ENCODE results near the gene CCDC146. TPM values are rescaled to one million over a fixed set of nuclear protein-coding genes. Genes with fewer than 3 reads are reported as not detected.

Gene CCDC146
- total and polyA plus RNA-seq, 9 of the 15 experiments (the other 6 are each of a cell fraction or from before 2014, with no cell fraction given): 0.10 to 0.98 (median 0.26) TPM; not detected in 1

DNA sequence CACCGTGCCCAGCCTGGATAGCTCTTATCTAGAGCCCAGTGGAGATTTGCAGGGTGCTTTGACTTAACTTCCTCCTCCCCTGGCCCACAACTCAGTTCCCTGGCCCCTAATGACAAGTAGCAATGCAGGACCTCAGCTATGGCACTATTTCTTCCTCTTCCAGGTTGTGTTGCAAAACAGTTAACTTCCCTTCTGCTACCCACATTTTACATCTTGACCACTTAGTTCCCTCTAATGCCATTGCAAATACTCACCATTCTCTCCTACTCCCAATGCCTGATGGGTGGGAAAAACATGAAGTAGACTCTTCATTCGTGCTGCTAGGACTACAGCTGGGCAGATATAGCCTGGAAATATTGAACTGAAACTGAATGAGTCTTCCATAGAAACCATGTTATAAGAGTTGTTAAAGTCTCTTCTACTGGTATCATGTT lies 116.3 kb downstream of the CCDC146 start (continued):
- TF ChIP-seq MAFF (IDR thresholded peaks at IDR 0.05; ENCODE audit: low read length) (no peak), ZNF583 (CRISPR knock-in tag; IDR thresholded peaks at IDR 0.05) (no peak)

- DNase-seq (ENCODE audit: extremely low read depth in 1 of 4, low spot score in 3 of 4) (no peak), FAIRE-seq (no peak), ATAC-seq (no peak)
- Histone ChIP-seq H3K36me3 (ENCODE audit: control insufficient read depth, insufficient read depth, low read length) (no peaks in the 10 kb centered on the region), H3K4me3 (no peak overlapping the region), H3K27ac (ENCODE audit: extremely low read depth, low read depth, low read length) (no peak overlapping the region), H3K4me2 (ENCODE audit: insufficient read depth, low read length) (no peak overlapping the region), H4K20me1 (replicated peaks; ENCODE audit: control insufficient read depth, insufficient read depth, low read length) (no peaks in the 10 kb centered on the region), H3K9me3 (replicated peaks; ENCODE audit: control insufficient read depth, insufficient read depth, low read depth, low read length) (no peaks in the 10 kb centered on the region), H3K79me2 (ENCODE audit: control insufficient read depth, insufficient read depth, low read length) (no peaks in the 10 kb centered on the region), H2AFZ (ENCODE audit: low read depth, low read length) (no peak overlapping the region), H3K27me3 (ENCODE audit: control insufficient read depth in 2 of 2, insufficient read depth in 2 of 2, low read length in 2 of 2) (peaks cover 7 to 11% of the 10 kb centered on the region in 2 experiments), H3K4me1 (replicated peaks in 1 of 2; ENCODE audit: control insufficient read depth in 2 of 2, insufficient read depth in 2 of 2, low read length in 2 of 2) (no peaks in the 10 kb centered on the region), H3K9me1 (ENCODE audit: control insufficient read depth, insufficient read depth, low read length) (no peaks in the 10 kb centered on the region), H3K9ac (ENCODE audit: insufficient read depth in 1 of 2, low read depth in 2 of 2, low read length in 2 of 2) (no peak overlapping the region)
- no TSS peak for BruUV-seq (replicated peaks)
- TF ChIP-seq SPI1 (IDR thresholded peaks at IDR 0.05; ENCODE audit: borderline replicate concordance, low read depth, low read length): peak; percentile 78; the same call in 1 of the 2 replicates
- TF ChIP-seq RAD21 (CRISPR knock-in tag; conservative IDR thresholded peaks at IDR 0.05 in 1 of 2, IDR thresholded peaks at IDR 0.05 in 1 of 2): no peak
- in situ Hi-C loops (cut with MboI): loop anchor here (25.0 kb wide), 1 partner anchor 602 kb away; the partner anchor contains the start of gene POMZP3
- intact Hi-C loops (cut with micrococcal nuclease): no loop called here
- 0% methylated on average over 3 of the region's 3 CpGs for WGBS (ENCODE audit: insufficient coverage, low coverage, missing lambda C conversion rate)
- CTCF ChIA-PET (ENCODE audit: low intra/inter-chr PET ratio): no interaction called here
- POLR2A ChIA-PET: no interaction called here
Observed at GRCh38 chr7:77239471-77239870, 117.1 kb downstream of the CCDC146 start.

DNA sequence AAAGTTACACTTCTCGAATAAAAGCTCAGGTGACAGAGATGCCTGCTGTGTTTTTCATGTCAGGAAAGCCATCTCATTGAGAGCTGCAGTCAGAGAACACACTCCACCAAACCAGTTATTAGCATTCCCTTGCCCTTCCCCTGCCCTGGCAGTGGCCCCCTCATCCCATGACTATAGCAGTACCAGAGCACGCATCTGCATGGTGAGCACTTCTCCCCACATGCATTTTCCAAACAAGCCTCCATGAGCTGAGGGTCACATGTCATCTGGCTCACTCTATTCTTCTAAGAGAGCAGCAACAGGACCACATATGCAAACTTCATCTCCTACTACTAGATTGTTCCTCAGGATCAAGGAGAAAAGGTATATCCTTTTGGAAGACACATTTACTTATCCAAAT lies 119.7 kb downstream of the CCDC146 start:
- ChIA-PET CTCF (ENCODE audit: low intra/inter-chr PET ratio) (no interaction called here), POLR2A (no interaction called here)
- Histone ChIP-seq H4K20me1 (replicated peaks; ENCODE audit: control insufficient read depth, insufficient read depth, low read length) (no peaks in the 10 kb centered on the region), H3K4me3 (no peak overlapping the region), H3K79me2 (ENCODE audit: control insufficient read depth, insufficient read depth, low read length) (no peaks in the 10 kb centered on the region), H2AFZ (ENCODE audit: low read depth, low read length) (no peak overlapping the region), H3K9ac (ENCODE audit: insufficient read depth in 1 of 2, low read depth in 2 of 2, low read length in 2 of 2) (no peak overlapping the region), H3K9me1 (ENCODE audit: control insufficient read depth, insufficient read depth, low read length) (no peaks in the 10 kb centered on the region), H3K4me2 (ENCODE audit: insufficient read depth, low read length) (no peak overlapping the region), H3K9me3 (replicated peaks; ENCODE audit: control insufficient read depth, insufficient read depth, low read depth, low read length) (no peaks in the 10 kb centered on the region), H3K36me3 (ENCODE audit: control insufficient read depth, insufficient read depth, low read length) (no peaks in the 10 kb centered on the region), H3K4me1 (replicated peaks in 1 of 2; ENCODE audit: control insufficient read depth in 2 of 2, insufficient read depth in 2 of 2, low read length in 2 of 2) (no peaks in the 10 kb centered on the region; a peak in 1 of 5 replicates), H3K27ac (ENCODE audit: extremely low read depth, low read depth, low read length) (no peak overlapping the region), H3K27me3 (ENCODE audit: control insufficient read depth in 2 of 2, insufficient read depth in 2 of 2, low read length in 2 of 2) (peaks cover 7% of the 10 kb centered on the region in 2 experiments)
- no peak for FAIRE-seq
- in situ Hi-C loops (cut with MboI) (loop anchor here (25.0 kb wide), 1 partner anchor 605 kb away; the partner anchor contains the start of gene POMZP3), intact Hi-C loops (cut with micrococcal nuclease) (loop anchor here (10.0 kb wide), 1 partner anchor 117 kb away; the partner anchor contains the start of gene CCDC146)
- WGBS (ENCODE audit: insufficient coverage, low coverage, missing lambda C conversion rate): 2% methylated on average over 2 of the region's 2 CpGs
- no peak for DNase-seq (ENCODE audit: extremely low read depth in 1 of 4, low spot score in 3 of 4)
- BruUV-seq (replicated peaks): no TSS peak
- no peak for ATAC-seq
- no peak for TF ChIP-seq SUPT5H (IDR thresholded peaks at IDR 0.05)
- no peak for TF ChIP-seq ZNF408 (CRISPR knock-in tag; IDR thresholded peaks at IDR 0.05; ENCODE audit: low read depth)
- no peak for TF ChIP-seq HCFC1 (IDR thresholded peaks at IDR 0.05; ENCODE audit: low read depth, low read length)
- no peak for TF ChIP-seq KLF10 (CRISPR knock-in tag; IDR thresholded peaks at IDR 0.05)
- no peak for TF ChIP-seq ARID4B (CRISPR knock-in tag; IDR thresholded peaks at IDR 0.05)
- no peak for TF ChIP-seq ZNF212 (CRISPR knock-in tag; IDR thresholded peaks at IDR 0.05)

All from K562 (cell line).